22Rv1 (cell line): ENCODE measurements around the gene APH1B.

Source experiments
- ZFX ChIP-seq: fragments of 450-650 bp; IDR thresholded peaks from 2 replicates; pipeline ENCODE4 v1.6.1; 2017; ENCODE audit warnings: antibody characterized with exemption, borderline replicate concordance
- TF ChIP-seq, protein P1 (sequence below): fragments of 450-650 bp; IDR thresholded peaks from 2 replicates; pipeline ENCODE4 v1.5.1; 2017; ENCODE audit warnings: mild to moderate bottlenecking

DNA sequence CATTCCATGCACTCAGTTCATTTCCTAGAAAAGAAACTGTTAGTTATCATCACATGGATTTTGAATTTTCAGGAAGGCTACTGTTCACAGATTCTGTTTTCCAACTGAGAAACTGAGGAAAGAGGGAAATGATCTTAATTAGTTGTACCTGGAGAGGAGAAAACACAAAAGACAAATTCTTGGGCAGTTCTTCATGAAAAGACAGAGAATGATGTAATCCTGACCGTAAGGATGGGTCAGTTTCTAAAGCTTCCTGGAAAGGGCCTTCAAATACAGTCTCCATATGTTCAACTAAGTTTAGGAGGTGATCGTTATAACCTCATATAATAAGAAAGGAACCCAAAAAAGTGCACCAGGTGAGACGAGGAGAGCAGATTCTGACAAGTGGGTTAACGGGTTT lies 59.6 kb downstream of the APH1B start:
- TF ChIP-seq, protein P1, sequence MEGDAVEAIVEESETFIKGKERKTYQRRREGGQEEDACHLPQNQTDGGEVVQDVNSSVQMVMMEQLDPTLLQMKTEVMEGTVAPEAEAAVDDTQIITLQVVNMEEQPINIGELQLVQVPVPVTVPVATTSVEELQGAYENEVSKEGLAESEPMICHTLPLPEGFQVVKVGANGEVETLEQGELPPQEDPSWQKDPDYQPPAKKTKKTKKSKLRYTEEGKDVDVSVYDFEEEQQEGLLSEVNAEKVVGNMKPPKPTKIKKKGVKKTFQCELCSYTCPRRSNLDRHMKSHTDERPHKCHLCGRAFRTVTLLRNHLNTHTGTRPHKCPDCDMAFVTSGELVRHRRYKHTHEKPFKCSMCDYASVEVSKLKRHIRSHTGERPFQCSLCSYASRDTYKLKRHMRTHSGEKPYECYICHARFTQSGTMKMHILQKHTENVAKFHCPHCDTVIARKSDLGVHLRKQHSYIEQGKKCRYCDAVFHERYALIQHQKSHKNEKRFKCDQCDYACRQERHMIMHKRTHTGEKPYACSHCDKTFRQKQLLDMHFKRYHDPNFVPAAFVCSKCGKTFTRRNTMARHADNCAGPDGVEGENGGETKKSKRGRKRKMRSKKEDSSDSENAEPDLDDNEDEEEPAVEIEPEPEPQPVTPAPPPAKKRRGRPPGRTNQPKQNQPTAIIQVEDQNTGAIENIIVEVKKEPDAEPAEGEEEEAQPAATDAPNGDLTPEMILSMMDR = no peak
- no peak for TF ChIP-seq ZFX
